Activated T-helper 17 cell treated with anti-CD3 and anti-CD28 coated beads, Interleukin-2, amount 50 U/mL, for 72 hours (primary cell): Measurements from ENCODE around the gene LRIG1. TPM values are rescaled to one million over a fixed set of nuclear protein-coding genes. Genes with fewer than 3 reads are reported as not detected.

Experiments
- ATAC-seq: fragments of 150-1000 bp; cut with Tn5 transposase; replicated peaks from 2 replicates; pipeline ENCODE4 v1.10.0; 2021; ENCODE audit warnings: mild to moderate bottlenecking, moderate library complexity
- H3K27ac Mint-ChIP-seq: one replicate; pipeline ENCODE4 v1.8.0; 2022; ENCODE audit warnings: mixed read lengths
- H3K27me3 Mint-ChIP-seq: one replicate; pipeline ENCODE4 v1.8.0; 2022; ENCODE audit warnings: mixed read lengths
- H3K36me3 Mint-ChIP-seq: one replicate; pipeline ENCODE4 v1.8.0; 2022; ENCODE audit warnings: low read depth, mild to moderate bottlenecking, mixed read lengths
- H3K4me1 Mint-ChIP-seq: one replicate; pipeline ENCODE4 v1.8.0; 2022; ENCODE audit warnings: mixed read lengths
- H3K4me3 Mint-ChIP-seq: one replicate; pipeline ENCODE4 v1.8.0; 2022; ENCODE audit warnings: mild to moderate bottlenecking, mixed read lengths
- H3K9me3 Mint-ChIP-seq: one replicate; pipeline ENCODE4 v1.8.0; 2022; ENCODE audit warnings: mixed read lengths
- total RNA-seq, 2 donors: library from RNA; stranded (reverse); gene quantifications; one replicate each; pipeline ENCODE4 v1.2.3, GENCODE V29; 2022

LRIG1 gene
- total RNA-seq, 2 donors from 2014 or later = 43.3 to 54.1 TPM

GRCh38 chr3:66518644-66519043 lies 17.8 kb upstream of the LRIG1 start:
- Mint-ChIP-seq H3K36me3 (no peaks in the 10 kb centered on the region), H3K27ac (no peak overlapping the region), H3K4me3 (no peak overlapping the region), H3K27me3 (no peaks in the 10 kb centered on the region), H3K9me3 (no peaks in the 10 kb centered on the region), H3K4me1 (peaks cover 5% of the 10 kb centered on the region)
- ATAC-seq = no peak

DNA sequence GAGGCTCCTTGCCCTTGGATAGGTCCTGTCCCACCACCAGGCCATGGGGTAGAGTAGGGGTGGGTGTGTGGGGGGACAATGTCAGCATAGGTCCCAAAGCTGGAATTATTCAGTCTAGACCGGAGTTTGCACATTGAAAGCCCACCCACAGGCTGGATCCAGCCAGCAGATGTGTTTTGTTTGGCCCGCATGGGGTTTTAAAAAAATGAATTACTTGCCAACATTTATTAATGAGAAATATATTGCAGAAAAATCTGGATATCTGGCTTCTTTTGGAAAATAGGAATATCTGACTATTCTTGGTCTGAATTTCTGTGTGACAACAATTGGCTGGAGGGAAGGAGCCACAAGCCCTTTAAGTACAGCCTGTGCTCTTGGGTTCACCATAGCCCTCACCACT lies 17.3 kb upstream of the LRIG1 start:
- ATAC-seq = no peak
- Mint-ChIP-seq H3K9me3 (no peaks in the 10 kb centered on the region), H3K27me3 (no peaks in the 10 kb centered on the region), H3K27ac (no peak overlapping the region), H3K4me3 (no peak overlapping the region), H3K4me1 (peaks cover 5% of the 10 kb centered on the region), H3K36me3 (no peaks in the 10 kb centered on the region)

GRCh38 chr3:66517241-66517640 lies 16.4 kb upstream of the LRIG1 start:
- no peaks in the 10 kb centered on the region for H3K36me3 Mint-ChIP-seq
- peaks cover 5% of the 10 kb centered on the region for H3K4me1 Mint-ChIP-seq
- no peak overlapping the region for H3K27ac Mint-ChIP-seq
- no peaks in the 10 kb centered on the region for H3K9me3 Mint-ChIP-seq
- no peak for ATAC-seq
- H3K27me3 Mint-ChIP-seq = no peaks in the 10 kb centered on the region
- H3K4me3 Mint-ChIP-seq = no peak overlapping the region

- H3K27ac Mint-ChIP-seq = no peak overlapping the region
- no peak overlapping the region for H3K4me3 Mint-ChIP-seq
- ATAC-seq = no peak
- no peaks in the 10 kb centered on the region for H3K36me3 Mint-ChIP-seq
- no peaks in the 10 kb centered on the region for H3K4me1 Mint-ChIP-seq
- no peaks in the 10 kb centered on the region for H3K27me3 Mint-ChIP-seq
- no peaks in the 10 kb centered on the region for H3K9me3 Mint-ChIP-seq
These were observed 7.6 kb upstream of the LRIG1 start for GRCh38 chr3:66508461-66508860.

- Mint-ChIP-seq H3K27ac (no peak overlapping the region), H3K36me3 (no peaks in the 10 kb centered on the region), H3K4me1 (no peaks in the 10 kb centered on the region), H3K4me3 (no peak overlapping the region), H3K9me3 (no peaks in the 10 kb centered on the region), H3K27me3 (no peaks in the 10 kb centered on the region)
- no peak for ATAC-seq
These were observed 6.8 kb upstream of the LRIG1 start for GRCh38 chr3:66507423-66508260.

DNA sequence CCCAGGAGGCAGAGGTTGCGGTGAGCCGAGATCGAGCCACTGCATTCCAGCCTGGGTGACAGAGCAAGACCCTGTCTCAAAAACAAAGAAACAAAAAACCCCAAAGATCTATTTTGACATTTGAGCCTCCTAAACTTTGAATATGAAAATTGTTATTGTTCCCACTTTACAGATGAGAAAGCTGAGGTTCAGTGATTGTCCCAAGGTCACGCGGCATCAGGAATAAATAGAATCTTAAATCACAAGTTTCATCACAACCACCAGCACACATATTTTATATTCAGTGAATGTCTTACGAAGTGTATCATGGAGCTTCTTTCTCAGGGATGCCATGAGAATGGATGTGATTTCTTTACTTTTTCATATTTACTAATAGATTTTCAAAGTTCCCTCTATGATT lies 5.3 kb upstream of the LRIG1 start:
- no peak overlapping the region for H3K4me3 Mint-ChIP-seq
- H3K27me3 Mint-ChIP-seq = no peaks in the 10 kb centered on the region
- no peak overlapping the region for H3K27ac Mint-ChIP-seq
- no peaks in the 10 kb centered on the region for H3K9me3 Mint-ChIP-seq
- no peak for ATAC-seq
- H3K36me3 Mint-ChIP-seq = no peaks in the 10 kb centered on the region
- peaks cover 6% of the 10 kb centered on the region for H3K4me1 Mint-ChIP-seq

- H3K27me3 Mint-ChIP-seq = no peaks in the 10 kb centered on the region
- H3K4me1 Mint-ChIP-seq = peaks cover 7% of the 10 kb centered on the region
- H3K27ac Mint-ChIP-seq = peak overlapping the region; percentile 17
- no peak overlapping the region for H3K4me3 Mint-ChIP-seq
- no peaks in the 10 kb centered on the region for H3K9me3 Mint-ChIP-seq
- H3K36me3 Mint-ChIP-seq = peaks cover under 1% of the 10 kb centered on the region
- ATAC-seq = no peak
These were observed 4.2 kb upstream of the LRIG1 start for GRCh38 chr3:66504850-66505641.

DNA sequence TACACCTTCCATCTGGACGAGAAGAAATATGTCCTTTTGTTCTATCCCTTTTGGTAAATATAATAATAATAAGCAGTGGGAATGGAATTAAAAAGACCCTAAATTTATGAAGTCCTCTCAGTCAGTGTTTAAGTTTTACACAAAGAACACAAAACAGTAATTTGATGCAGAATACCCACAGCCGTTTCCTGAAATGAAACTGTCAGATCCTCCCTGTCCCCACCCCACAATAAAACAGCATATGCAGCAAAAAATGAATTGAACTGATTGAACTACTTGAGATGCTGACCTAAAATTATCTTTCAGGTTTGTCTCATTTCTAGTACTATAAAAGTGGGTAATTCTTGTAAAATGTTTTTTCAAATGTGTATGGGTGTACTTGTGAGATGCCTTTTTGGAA lies 2.2 kb upstream of the LRIG1 start:
- H3K4me3 Mint-ChIP-seq = peak overlapping the region; percentile 86
- H3K27ac Mint-ChIP-seq = no peak overlapping the region
- H3K27me3 Mint-ChIP-seq = no peaks in the 10 kb centered on the region
- H3K9me3 Mint-ChIP-seq = no peaks in the 10 kb centered on the region
- H3K4me1 Mint-ChIP-seq = peaks cover 12% of the 10 kb centered on the region
- ATAC-seq = no peak
- H3K36me3 Mint-ChIP-seq = peaks cover 17% of the 10 kb centered on the region

DNA sequence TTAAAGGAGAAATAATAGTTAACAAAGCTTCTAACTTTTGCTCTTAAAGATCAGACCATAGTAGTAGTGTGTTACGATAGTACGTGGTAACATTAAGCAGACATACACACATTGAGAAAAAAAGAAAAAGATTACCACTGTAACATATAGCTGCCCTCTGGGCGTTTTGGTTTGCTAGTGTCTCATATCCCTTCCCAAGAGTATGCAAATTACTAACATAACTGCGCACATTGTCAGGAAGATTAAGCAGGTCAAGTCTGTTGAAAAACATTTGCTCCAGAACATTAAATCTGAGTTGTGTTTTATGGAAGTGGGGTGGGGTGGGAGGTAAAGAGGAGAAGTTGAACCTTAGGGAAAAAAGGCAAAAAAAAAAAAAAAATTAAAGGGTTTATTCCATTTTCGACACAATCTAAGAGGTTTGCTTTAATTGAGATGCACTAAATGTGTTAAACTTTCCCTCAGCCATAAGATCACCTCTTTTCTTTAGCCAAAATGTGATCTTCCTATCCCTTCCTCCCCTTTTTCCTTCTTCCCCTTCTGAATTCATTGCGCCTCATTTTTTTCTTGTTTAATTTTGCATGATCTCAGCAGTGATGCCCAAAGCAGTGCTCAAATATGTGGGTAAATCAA lies 1.5 kb upstream of the LRIG1 start:
- no peaks in the 10 kb centered on the region for H3K27me3 Mint-ChIP-seq
- peaks cover 21% of the 10 kb centered on the region for H3K36me3 Mint-ChIP-seq
- H3K4me1 Mint-ChIP-seq = peaks cover 12% of the 10 kb centered on the region
- no peaks in the 10 kb centered on the region for H3K9me3 Mint-ChIP-seq
- ATAC-seq = no peak
- H3K27ac Mint-ChIP-seq = no peak overlapping the region
- H3K4me3 Mint-ChIP-seq = peak overlapping the region; percentile 86

DNA sequence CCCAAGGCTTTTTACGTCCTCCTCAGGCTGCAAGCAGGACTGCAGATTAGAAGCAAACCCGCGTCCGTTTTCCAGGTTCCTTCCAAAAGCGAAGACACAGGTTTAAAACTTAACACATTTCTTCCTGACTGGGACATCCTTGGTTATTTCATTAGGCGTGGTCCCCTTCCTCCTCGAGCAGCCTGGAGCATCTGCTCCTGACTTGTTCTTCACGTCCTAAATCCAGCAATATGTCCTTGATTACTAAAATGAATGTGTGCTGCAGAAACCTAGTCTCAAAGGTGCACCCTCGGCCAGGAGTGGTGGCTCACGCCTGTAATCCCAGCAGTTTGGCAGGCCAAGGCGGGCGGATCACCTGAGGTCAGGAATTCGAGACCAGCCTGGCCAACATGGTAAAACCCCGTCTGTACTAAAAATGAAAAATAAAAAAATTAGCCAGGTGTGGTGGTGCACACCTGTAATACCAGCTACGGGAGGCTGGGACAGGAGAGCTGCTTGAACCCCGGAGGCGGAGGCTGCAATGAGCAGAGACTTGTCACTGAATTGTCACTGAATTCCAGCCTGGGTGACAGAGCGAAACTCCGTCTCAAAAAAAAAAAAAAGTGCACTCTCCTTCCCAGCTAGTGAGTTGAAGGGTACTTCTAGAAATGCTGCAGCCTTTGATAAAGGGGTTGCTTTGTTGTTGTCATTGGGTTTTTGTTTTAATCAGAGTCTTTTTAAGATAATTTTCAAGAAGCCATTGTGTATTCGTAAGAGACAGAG lies 842 bp upstream of the LRIG1 start:
- Mint-ChIP-seq H3K4me3 (peak overlapping the region; percentile 86), H3K27ac (peak overlapping the region; percentile 70), H3K36me3 (peaks cover 21% of the 10 kb centered on the region), H3K27me3 (no peaks in the 10 kb centered on the region), H3K4me1 (peaks cover 18% of the 10 kb centered on the region), H3K9me3 (no peaks in the 10 kb centered on the region)
- ATAC-seq = no peak

- peaks cover 34% of the 10 kb centered on the region for H3K4me1 Mint-ChIP-seq
- peak overlapping the region; percentile 87 for H3K4me3 Mint-ChIP-seq
- no peaks in the 10 kb centered on the region for H3K9me3 Mint-ChIP-seq
- H3K27ac Mint-ChIP-seq = peak overlapping the region; percentile 89
- H3K27me3 Mint-ChIP-seq = no peaks in the 10 kb centered on the region
- ATAC-seq = peak; percentile 7
- peaks cover 21% of the 10 kb centered on the region for H3K36me3 Mint-ChIP-seq
These were observed 794 bp downstream of the LRIG1 start for GRCh38 chr3:66499881-66500575.

DNA sequence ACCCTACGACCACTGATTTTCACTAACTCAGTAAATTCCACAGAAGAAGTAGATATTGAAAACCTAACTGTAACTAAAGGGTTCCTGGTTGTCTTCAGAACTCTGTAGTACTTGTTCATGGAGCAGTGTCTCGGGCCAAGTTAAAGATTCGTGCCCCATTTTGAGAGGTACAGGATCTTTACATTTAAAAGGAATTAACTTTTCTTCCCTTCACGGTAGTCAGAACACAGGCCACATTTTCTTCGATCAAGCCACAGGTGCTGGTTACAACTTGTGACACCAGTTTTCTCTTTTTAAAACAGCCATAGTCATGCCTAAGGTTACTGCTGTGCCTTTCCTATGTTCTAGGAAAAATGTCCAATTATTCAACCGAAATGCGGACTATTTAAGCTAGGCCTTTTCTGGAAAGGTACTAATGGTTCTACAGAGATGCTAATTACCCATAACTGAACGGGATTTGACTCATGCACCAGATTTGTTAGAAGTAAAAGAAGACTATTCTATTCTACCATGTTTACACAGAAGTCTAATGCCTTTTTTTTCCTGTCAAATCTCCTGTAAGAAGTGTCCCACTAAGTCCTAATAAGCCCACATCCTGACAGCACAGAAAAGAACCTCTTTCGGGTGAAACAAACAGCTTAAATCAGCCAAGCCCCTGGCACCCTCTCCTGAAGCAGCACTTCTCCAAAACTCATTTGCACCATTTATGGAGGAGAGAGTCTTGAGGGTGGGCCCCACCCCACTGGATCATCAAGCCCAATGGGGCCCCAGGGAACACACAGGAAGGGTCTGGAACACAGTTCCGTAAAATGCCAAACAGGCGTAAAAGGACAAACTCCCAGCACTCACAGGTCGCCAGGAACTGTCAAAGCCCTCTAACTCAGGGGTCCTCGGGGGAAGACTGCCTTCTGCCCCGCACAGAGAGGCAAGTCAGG lies 1.9 kb downstream of the LRIG1 start:
- no peak for ATAC-seq
- no peaks in the 10 kb centered on the region for H3K9me3 Mint-ChIP-seq
- peaks cover 43% of the 10 kb centered on the region for H3K4me1 Mint-ChIP-seq
- peak overlapping the region; percentile 87 for H3K4me3 Mint-ChIP-seq
- peaks cover 21% of the 10 kb centered on the region for H3K36me3 Mint-ChIP-seq
- no peaks in the 10 kb centered on the region for H3K27me3 Mint-ChIP-seq
- H3K27ac Mint-ChIP-seq = peak overlapping the region; percentile 89
